Subcutaneous preadipocyte (primary cell): Measurements from ENCODE around the gene SPINT2. TPM values are rescaled to one million over a fixed set of nuclear protein-coding genes. Genes with fewer than 3 reads are reported as not detected.

Source experiments
- small RNA-seq: library from RNA; depleted of rRNA; stranded (forward); fragments of <200 nt; gene quantifications from one replicate; pipeline ENCODE3, GENCODE V24; 2012
- total RNA-seq: library from RNA; depleted of rRNA; stranded (reverse); fragments of >200 nt; gene quantifications from 2 replicates; pipeline ENCODE4 v1.2.3, GENCODE V29; 2012

Gene SPINT2, protein sequence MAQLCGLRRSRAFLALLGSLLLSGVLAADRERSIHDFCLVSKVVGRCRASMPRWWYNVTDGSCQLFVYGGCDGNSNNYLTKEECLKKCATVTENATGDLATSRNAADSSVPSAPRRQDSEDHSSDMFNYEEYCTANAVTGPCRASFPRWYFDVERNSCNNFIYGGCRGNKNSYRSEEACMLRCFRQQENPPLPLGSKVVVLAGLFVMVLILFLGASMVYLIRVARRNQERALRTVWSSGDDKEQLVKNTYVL
- not detected in 2 replicates for total RNA-seq

DNA sequence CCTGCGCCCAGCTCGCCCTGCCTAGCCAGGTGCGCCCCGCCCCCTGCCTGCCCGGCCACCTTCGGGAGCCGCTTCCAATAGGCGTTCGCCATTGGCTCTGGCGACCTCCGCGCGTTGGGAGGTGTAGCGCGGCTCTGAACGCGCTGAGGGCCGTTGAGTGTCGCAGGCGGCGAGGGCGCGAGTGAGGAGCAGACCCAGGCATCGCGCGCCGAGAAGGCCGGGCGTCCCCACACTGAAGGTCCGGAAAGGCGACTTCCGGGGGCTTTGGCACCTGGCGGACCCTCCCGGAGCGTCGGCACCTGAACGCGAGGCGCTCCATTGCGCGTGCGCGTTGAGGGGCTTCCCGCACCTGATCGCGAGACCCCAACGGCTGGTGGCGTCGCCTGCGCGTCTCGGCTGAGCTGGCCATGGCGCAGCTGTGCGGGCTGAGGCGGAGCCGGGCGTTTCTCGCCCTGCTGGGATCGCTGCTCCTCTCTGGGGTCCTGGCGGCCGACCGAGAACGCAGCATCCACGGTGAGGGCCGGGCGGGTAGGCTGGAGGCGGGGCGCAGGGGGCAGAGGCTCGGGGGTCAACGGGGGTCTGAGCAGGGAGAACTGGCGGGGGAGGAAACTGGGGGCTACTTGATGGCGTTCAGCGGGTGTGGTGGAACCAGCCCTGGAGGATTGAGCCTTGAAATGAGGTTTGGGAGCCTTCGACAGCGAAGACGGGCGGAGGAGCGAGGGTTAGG is at the start of gene SPINT2:
Gene SPINT2 (plus strand): TSS at position 88 of the 727 bp plus-strand sequence. CDS start 320 bp downstream, at position 408.

DNA sequence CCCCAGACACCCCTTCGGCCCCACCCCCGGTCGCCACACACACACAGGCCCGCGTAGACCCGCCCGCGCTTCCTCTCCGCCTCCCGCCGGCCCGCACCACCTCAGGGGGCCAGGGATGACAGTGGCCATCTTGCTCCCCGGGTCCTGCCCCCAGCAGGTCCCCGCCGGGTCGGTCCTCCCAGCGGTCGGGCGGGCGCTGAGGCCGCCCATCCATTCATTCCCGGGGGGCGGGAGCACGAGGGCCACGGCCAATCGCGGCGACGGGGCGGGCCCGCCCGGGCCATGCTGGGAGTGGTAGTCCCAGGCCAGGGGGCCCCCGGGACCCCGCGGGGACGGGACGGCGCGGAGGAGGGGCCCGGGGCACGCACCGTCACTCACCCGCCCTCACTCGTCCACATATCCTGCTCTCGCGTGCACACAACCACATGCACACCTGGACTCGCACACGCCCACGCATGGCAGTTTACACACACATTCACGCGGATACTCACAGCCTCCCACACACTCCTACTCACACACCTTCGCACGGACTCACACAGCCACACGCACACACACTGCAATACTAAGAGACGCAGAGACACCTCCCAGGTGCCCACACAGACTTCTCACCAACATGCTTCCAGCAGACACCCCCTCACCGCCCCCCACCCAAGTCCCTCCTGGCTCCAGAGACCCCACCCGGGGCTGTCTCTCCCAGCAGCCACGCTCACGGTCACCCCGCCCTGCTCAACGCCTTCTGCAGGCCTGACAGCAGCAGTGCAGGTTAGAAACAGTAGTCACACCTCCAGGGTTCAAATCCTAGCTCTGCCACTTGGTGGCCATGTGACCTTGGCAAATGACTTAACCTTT is 40.1 kb upstream of the SPINT2 start, which contains the start of gene DPF1:
Gene DPF1 (minus strand): TSS at position 209 of the 849 bp plus-strand sequence. CDS start 80 bp downstream, at position 129.

DNA sequence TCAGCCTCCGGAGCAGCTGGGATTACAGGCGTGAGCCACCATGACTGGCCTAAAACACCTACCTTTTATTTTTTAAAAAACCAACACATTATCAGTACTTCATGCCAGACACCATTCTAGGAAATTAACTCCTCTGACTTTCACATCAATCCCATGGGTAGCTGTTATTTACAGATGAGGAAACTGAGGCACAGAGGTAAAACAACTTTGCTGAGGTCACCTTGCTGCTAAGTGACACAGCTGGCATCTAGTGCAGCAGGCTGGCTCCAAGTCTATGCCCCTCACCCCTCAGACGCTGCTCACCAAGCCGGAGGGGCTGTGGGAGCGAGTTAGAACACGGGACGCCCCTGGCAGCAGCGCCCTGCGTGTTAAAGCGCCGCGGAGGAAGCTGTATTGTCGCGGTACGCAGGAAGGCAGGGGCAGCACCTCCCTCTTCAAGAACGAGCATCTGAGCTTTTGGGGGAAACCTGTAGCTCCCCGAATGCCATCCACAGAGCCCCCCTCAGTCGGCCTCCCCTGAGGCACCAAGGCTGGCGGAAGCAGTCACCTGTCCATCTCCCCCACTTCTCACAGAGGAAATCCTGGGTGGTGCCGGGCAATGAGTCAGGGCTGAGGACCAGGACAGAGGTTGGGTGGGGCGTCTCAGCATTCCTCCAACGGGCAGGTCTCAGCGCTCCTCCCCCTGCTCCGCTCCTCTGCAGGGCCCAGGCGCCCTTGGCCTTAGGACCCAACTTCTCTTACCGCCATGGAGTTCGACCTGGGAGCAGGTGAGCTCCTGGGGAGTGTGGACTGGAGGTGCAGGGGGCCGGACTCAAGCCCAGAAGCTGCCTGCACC is 39.4 kb downstream of the SPINT2 start, which contains the start of gene C19orf33:
Gene C19orf33 (plus strand): TSS at position 735 of the 835 bp plus-strand sequence. CDS start 11 bp downstream, at position 746.

DNA sequence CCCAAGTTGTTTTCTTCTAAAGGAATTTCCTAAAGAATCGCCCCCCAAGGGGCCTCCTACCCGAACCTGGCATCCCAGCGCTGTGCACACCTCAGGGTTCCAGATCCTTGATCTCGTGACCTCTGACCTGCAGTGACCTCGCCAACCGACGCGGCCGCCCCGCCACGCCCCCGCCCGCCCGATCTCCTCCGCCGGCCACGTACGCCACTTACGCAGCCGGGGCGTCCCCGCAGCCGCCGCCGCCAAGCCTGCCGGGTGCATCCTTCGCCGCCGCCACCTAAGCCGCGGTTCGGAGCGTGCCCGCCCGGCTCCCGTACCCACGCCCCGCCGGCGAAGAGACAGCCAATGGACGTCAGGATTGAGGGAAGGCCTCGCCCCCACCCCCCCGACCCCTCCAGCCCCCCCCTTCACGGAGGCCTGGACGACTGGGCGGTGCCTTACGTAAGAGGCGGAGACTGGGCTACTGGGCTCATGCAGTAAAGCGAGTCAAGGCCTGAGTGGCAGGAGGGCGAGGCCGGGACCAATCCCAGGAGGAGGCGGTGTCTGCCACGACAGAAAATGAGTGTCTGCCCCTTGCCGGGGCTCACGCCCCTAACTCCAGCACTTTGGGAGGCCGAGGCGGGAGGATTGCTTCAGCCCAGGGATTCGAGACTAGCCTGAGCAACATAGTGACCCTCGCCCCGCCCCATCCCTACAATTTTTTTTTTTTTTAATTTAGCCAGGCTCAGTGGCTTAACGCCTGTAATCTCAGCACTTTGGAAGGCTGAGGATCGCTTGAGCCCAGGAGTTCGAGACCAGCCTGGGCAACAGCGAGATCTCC is 51.5 kb downstream of the SPINT2 start, which contains the start of gene YIF1B:
Gene YIF1B (minus strand): TSS at position 291 of the 820 bp plus-strand sequence. CDS start 30 bp downstream, at position 261.

DNA sequence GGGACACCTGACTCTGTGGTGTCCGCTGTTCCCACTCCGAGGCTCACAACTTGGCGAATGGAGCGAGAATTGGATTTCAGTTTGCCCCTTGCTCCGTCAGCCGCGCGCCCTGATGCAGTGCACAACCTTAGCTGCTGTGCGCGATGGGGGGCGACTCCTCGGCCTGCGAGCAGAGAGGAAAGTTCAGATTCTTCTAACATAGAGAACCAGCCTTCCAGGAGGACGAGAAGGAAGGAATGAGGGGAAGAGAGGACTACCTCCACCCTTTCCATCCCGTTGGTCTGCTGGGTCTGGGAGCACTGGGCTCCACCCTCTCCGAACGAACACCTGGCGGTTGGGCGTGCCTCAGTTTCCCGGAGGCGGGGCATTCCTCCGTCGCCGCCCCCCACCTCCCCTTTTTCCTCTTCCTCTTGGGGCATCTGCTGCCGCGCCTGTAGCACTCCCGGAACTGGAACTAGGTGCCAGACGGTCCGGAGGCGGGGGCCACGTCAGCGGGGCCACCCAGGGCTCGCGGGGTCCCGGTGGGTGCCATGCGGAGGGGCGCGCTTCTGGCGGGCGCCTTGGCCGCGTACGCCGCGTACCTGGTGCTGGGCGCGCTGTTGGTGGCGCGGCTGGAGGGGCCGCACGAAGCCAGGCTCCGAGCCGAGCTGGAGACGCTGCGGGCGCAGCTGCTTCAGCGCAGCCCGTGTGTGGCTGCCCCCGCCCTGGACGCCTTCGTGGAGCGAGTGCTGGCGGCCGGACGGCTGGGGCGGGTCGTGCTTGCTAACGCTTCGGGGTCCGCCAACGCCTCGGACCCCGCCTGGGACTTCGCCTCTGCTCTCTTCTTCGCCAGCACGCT is 55.3 kb downstream of the SPINT2 start, which contains the start of gene KCNK6:
Gene KCNK6 (plus strand): TSS at position 425 of the 838 bp plus-strand sequence. CDS start 106 bp downstream, at position 531.

Small RNAs within 50 kb of the gene (small RNA-seq; reads per million reads assigned to genes)
- not detected for gene RF00019

Other genes starting within 250 kb of the SPINT2 start
- 0.73 and 2.7 TPM in 2 replicates for gene DPF1, start 40.4 kb upstream of the SPINT2 start, total RNA-seq
- not detected in 2 replicates for gene PPP1R14A, start 8.2 kb upstream of the SPINT2 start, total RNA-seq
- gene C19orf33, start 39.7 kb downstream of the SPINT2 start, total RNA-seq, result not detected in 2 replicates
- gene YIF1B, start 51.4 kb downstream of the SPINT2 start, total RNA-seq, result 63.1 and 75.0 TPM in 2 replicates
- 0.73 and 1.4 TPM in 2 replicates for gene KCNK6, start 55.3 kb downstream of the SPINT2 start, total RNA-seq
- 0.37 and 0.39 TPM in 2 replicates for gene CATSPERG, start 71.3 kb downstream of the SPINT2 start, total RNA-seq
- gene PSMD8, start 110.0 kb downstream of the SPINT2 start, total RNA-seq, result 364 and 400 TPM in 2 replicates
- gene GGN, start 123.5 kb downstream of the SPINT2 start, total RNA-seq, result 0.37 and 0.78 TPM in 2 replicates
- 2.9 and 4.3 TPM in 2 replicates for gene SPRED3, start 124.1 kb downstream of the SPINT2 start, total RNA-seq
- gene FAM98C, start 138.5 kb downstream of the SPINT2 start, total RNA-seq, result 8.8 and 9.6 TPM in 2 replicates
- not detected in 2 replicates for gene RASGRP4, start 161.6 kb downstream of the SPINT2 start, total RNA-seq
- not detected in 2 replicates for gene RYR1, start 169.1 kb downstream of the SPINT2 start, total RNA-seq